LNCaP clone FGC (cell line): Measurements from ENCODE around the gene TMBIM1.
A peak's percentile ranks its signal among the peaks of the same experiment; 100 is the strongest.

Experiments used
- DNase-seq: peaks from one replicate; pipeline ENCODE4 v3.0.0-alpha.2; 2011; ENCODE audit warnings: low read depth
- H3K4me3 ChIP-seq: 2 replicates; pipeline ENCODE4 v1.5.1; 2011; ENCODE audit warnings: mild to moderate bottlenecking, low read depth, low read length, control low read depth
- TF ChIP-seq, protein P1 (sequence below): IDR thresholded peaks from 2 replicates; pipeline ENCODE4 v1.5.1; 2012; ENCODE audit warnings: mild to moderate bottlenecking; ENCODE audit not compliant: control insufficient read depth, insufficient read depth; ENCODE audit errors: extremely low read depth

Gene TMBIM1

DNA sequence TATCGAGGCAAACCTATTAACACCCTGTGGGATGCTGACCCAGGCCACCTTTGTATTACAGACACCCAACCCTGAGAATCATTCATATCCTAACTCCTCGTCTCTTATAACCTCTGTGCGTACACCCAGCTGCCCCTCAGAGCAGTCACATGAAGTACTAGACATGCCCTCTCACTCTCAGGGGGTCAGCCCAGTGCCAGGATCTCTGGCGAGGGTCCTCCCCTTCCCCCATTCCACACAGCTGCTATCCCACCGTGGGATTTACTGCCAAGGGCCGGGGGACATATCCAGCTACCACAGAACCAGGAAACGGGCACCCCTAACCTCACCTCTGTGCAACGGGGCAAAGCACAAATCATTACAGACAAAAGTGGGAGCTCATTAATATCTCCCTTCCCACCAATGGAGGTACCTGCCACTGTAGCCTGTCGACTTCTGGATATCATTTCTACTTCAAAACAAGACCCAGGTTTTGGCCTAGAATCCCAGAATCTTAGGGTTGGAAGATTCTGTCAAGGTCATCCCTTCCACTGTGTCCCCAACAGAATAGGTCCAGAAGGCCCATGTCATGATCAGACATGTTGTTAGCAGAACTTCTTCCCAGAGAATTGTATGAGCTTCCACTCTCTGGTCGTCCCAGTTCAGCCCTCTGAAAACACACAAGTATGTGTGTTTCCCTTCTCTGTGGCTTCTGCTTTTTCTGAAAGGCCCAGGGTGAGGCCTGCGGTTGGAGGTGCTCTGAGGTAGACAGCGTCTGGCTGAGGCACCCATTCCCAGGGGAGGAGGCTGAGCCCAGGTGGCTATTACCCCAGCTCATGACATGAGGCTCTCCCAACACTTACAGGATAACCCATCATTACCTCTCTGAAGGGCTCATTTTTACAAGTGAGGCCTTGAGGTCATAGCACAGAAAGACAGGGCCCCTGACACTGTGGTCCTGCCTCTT is 1.7 kb downstream of the TMBIM1 start:
- no peak for DNase-seq
- TF ChIP-seq, protein P1, sequence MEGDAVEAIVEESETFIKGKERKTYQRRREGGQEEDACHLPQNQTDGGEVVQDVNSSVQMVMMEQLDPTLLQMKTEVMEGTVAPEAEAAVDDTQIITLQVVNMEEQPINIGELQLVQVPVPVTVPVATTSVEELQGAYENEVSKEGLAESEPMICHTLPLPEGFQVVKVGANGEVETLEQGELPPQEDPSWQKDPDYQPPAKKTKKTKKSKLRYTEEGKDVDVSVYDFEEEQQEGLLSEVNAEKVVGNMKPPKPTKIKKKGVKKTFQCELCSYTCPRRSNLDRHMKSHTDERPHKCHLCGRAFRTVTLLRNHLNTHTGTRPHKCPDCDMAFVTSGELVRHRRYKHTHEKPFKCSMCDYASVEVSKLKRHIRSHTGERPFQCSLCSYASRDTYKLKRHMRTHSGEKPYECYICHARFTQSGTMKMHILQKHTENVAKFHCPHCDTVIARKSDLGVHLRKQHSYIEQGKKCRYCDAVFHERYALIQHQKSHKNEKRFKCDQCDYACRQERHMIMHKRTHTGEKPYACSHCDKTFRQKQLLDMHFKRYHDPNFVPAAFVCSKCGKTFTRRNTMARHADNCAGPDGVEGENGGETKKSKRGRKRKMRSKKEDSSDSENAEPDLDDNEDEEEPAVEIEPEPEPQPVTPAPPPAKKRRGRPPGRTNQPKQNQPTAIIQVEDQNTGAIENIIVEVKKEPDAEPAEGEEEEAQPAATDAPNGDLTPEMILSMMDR: no peak
- H3K4me3 ChIP-seq: peak overlapping the region; percentile 81

DNA sequence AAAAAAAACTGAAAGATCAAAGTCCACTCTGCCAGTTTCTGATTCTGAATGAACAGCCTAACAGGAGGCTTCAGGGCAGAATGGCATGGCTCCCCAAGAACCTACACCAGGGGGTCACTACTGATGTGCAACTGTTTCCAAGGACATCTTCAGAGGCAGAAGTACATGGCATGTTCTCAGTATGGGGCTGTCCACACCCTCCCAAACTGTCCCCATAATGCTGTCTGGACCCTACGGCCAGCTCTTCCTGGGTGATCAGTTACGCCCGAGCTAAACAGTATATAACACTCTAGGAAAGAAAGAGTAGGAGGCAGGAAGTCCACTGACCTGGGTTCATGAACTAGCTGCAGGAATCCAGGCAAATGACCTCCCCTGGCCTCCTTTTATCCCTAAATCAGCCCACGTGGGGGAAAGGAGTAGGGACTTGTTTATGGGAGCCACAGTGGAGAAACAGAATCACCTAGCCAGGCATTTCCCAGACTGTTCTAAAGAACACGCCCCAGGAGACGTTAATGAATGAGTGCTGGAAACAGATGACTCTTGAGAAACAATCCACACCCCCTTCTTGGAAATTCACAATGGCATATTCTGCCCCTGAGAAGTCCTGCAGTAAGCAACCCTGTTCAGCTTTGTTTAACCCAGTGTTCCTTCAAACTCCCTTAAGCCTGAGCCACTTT is 2.5 kb downstream of the TMBIM1 start:
- no peak for DNase-seq
- TF ChIP-seq, protein P1: no peak
- no peak overlapping the region for H3K4me3 ChIP-seq

DNA sequence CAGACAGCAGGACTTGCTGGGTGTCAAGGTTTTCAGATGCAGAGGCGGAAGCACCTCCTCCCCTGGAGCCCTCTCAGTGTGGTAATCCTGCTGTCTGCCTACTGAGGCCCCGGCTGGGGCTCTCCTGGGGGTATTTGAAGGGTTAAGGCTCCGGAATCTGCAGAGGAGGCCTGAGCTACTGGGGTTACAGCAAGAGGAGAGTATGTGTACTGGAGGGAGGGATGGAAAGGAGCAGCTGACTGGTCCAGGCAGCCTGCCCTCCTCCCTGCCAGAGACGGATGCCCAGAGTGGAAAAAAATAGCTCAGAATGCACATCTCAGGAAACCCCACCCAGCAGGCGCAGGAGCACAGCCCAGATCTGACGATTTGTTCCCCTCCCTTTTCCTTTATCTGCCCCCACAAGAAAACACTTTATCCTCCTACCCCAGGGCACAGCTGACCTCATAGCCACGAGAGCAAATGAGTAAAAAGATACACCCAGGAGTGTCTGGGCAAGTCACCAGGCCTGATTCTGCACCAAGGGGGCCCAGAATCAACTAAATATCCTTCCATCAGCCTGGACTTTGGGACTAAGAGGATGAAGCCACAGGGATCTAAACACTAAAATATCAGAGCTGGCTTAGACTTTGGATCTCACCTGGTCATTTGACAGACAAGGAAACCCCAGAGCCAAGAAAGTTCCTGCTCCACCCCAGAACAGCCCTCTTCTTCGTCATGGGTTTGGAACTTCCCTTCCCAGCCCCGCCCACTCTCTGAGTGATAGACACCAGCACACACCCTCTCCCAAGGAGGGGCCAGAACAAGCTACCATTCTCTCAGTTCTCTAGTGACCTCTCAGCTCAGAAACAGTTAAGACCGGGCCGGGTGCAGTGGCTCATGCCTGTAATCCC is 5.5 kb downstream of the TMBIM1 start:
- H3K4me3 ChIP-seq: peak overlapping the region; percentile 1; the same call in 1 of the 2 replicates
- TF ChIP-seq, protein P1: no peak
- DNase-seq: peak; percentile 69

GRCh38 chr2:218285604-218286003 is 6.7 kb downstream of the TMBIM1 start:
- DNase-seq: peak; percentile 73
- TF ChIP-seq, protein P1: no peak

DNA sequence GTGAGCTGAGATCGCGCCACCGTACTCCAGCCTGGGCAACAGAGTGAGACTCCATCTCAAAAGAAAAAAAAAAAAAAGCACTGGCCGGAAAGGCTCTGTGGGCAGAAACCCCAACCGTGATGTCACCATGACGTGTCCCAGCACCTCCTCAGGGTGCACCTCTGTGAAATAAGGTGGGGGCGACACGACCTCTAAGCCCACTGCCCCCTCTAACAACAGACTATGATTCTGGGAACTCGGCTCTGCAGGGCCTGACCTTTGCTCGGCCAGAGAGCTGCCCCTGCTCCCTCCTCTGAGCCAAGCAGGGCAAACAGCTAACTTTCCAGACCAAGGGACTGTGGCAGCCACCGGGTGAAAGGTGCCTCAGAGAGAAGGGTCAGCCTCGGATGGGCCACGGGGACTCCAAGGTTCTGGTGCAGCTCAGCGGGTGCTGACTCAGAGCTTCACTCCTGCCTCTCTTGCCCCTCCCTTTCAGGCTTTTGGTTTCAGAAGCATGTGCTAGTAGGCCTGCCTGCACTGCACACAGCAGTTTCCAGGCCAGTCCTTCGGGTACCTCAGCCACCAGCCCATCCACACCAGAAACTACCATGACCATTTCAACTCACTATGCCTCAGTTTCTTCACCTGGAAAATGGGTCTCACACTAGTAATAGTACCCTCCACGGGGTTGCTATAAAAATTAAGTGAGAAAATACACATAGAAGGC is 8.0 kb downstream of the TMBIM1 start:
- TF ChIP-seq, protein P1: no peak
- DNase-seq: no peak
- H3K4me3 ChIP-seq: no peak overlapping the region

More at GRCh38 chr2:218285604-218286003, 6.7 kb downstream of the TMBIM1 start:
- no peak overlapping the region for H3K4me3 ChIP-seq
